HG03196 (cell line): ENCODE data around the gene UBE2M.
"Not testable (repeated sequence)": the region's sequence is repeated elsewhere in the genome, so short reads cannot be mapped to it uniquely, and the experiment has no call there.

Source experiments
- ATAC-seq: cut with Tn5 transposase; IDR thresholded peaks from one replicate; pipeline ENCODE4 v1.9.1; 2021; ENCODE audit not compliant: unreplicated experiment

The UBE2M gene

DNA sequence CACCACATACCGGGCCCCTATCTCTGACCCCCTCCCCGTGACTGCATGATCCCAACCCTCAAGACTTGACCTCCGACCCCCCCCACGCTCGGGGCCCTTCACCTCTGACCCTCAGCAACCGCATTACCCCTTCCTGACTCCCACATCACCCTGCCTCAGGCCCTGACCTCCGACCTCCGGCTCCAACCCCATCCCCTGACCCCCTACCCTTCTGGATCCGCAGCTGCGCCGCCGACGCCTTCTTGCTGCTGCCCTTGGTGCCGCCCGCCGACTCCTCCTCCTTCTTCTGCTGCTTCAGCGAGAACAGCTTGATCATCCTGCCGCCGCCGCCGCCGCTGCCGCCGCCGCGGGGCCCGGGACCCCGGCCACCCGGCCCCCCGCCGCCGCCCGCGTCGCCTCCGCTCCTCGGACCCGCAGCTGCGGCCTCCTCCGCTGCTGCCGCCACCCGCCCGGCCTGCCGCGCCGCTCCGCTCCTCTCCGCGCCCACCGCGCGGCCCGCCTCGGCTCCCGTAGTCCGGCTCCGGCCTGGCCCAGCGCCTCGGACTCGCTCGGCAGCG, at the start of gene UBE2M:
Gene UBE2M, minus strand, starts transcription at position 546 of the 557 bp plus-strand sequence. Its CDS starts 230 bp downstream, at position 316.
- no peak for ATAC-seq

DNA sequence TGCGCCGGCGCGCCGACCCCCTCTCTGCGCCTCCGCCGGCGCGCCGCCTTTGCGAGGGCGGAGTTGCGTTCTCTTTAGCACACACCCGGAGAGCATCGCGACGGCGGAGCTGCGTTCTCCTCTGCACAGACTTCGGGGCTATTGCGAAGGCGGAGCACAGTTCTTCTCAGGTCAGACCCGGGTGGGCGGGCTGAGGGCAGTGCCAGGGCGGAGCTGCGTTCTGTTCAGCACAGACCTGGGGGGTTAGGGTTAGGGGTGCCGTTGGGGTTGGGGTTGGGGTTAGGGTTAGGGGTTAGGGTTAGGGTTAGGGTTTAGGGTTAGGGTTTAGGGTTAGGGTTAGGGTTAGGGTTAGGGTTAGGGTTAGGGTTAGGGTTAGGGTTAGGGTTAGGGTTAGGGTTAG, 48.8 kb upstream of the UBE2M start:
- ATAC-seq: not testable (repeated sequence)

DNA sequence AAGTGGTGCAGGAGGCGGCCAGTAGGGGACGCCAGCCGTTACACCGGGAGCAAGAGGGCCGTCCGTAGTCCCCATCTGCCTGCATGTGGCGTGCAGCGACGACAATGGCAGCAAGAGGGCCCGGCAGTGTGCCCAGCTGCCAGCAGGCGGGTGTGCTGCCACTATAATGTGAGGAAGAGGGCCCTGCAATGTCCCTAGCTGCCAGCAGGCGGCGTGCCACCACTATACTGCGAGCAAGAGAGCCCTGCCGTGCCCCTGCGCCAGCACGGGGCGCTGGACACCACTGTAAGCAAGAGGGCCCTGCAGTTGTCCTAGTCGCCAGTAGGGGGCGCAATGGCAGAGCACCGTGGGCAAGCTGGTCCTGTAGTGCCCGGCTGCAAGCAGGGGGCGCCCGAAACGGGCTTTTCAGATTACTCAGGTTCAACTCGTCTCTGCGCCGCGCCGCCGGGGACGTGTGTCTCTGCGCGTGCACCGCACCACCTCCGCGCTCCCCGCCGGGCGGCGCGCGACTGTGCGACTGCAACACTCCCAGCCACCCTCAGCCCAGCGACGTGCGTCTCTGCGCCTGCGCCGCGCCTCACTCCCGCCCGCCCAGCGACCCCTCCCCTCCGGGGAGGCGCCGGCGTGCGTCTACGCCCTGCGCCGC, 48.0 kb upstream of the UBE2M start:
- ATAC-seq: not testable (repeated sequence)

DNA sequence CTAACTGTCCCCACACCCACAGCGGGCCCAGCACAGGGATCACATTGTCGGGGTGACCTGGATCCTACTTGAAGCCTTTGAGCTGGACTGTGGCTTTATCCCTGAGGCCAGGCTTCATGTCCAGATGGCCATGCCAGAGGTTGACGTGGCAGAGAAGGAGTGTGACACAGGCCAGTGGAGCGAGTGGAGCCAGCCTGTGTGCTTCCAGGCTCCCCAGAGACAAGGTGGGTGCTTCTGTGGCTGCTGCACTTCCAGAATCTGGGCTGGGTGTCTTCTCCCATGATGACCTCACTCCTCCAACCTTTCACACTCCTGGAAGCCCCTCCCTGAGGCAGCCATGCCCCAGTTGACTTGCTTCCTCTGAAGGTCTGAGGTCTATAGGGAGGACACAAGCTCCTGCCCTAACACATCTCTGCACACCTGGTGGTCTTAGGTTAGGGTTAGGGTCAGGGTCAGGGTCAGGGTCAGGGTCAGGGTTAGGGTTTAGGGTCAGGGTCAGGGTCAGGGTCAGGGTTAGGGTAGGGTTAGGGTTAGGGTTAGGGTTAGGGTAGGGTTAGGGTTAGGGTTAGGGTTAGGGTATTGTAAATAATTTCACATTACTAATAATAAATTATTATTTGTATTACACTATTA, 27.8 kb upstream of the UBE2M start:
- no peak for ATAC-seq

DNA sequence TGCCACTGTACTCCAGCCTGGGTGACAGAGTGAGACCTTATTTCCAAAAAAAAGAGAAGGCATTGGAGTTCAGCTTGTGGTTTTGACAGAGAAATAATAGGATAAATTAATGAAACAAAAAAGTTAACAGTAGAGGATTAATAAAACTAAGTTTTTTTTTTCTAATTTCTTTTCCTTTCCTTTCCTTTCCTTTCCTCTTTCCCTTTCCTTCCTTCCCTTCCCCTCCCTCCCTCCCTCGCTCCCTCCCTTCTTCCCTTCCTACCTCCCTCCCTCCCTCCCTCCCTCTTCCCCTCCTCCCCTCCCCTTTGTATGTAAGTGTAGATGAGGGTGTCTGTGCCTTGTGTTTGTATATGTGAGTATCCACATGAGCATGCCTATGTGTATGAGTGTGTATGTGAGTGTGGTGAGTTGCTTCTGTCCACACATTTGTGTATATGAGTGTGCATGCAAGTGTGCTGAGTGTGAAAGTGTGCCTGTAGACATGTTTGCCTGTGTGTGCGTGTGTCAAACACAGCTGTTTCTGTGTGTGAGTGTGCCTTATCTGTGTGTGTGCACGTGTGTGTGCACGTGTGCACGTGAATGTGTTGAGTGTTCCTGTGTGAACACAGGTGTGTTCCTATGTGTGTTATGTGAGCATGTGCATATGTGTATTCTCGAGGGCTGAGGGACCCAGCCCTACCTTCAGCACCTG, 27.2 kb upstream of the UBE2M start:
- ATAC-seq: no peak

DNA sequence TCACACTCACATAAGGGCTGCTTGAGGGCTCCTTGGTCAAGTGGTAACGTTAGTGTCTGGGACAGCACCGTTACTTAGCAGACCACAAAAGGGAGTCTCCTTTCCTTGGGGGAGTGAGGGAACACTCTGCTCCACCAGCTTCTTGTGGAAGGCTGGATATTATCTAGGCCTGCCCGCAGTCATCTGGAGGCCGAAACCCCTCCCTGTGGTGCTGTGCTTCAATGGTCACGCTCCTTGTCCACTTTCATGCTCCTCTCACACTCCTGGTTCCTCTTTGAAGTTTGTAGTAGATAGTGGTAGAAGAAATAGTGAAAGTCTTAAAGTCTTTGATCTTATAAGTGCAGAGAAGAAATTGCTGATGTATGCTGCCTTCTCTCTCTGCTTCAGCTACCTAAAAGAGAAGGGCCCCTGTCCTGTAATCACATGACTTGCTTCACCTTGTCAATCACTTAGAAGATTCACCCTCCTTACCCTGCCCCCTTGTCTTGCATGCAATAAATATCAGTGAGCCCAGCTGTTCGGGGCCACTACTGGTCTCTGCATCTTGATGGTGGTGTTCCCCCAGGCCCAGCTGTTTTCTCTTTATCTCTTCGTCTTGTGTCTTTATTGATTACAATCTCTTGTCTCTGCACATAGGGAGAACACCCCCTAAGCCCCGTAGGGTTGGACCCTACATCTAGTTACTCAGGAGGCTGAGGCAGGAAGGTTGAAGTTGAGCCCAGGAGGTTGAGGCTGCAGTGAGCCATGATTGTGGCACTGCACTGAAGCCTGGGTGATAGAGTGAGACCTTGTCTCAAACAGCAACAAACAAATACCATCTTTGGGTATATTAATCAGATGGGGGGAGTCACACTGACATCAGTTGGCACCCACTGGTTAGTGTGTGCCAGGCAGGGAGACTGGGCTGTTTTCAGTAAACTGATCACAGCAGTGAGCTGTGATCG, 26.4 kb upstream of the UBE2M start:
- ATAC-seq: no peak

DNA sequence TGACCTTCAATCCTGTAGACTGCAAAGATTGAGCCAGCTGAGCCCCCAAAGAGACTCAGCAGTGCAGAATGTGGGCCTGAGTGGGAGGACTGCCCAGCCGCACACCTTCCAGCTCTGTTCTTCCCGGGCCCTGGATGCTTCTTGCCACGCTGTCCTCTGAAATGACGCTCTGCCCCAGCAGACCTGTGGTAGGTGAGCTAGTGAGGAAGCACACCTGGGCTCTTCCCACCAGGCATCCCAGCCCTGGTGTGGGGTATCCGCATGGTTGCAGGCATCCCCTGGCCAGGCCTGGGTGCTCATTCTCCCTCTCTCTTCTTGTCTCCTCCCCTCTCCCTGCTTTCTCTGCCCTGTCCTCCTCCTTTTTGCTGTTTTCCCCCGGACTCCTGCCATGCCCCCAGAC, 24.6 kb upstream of the UBE2M start:
- ATAC-seq: no peak

DNA sequence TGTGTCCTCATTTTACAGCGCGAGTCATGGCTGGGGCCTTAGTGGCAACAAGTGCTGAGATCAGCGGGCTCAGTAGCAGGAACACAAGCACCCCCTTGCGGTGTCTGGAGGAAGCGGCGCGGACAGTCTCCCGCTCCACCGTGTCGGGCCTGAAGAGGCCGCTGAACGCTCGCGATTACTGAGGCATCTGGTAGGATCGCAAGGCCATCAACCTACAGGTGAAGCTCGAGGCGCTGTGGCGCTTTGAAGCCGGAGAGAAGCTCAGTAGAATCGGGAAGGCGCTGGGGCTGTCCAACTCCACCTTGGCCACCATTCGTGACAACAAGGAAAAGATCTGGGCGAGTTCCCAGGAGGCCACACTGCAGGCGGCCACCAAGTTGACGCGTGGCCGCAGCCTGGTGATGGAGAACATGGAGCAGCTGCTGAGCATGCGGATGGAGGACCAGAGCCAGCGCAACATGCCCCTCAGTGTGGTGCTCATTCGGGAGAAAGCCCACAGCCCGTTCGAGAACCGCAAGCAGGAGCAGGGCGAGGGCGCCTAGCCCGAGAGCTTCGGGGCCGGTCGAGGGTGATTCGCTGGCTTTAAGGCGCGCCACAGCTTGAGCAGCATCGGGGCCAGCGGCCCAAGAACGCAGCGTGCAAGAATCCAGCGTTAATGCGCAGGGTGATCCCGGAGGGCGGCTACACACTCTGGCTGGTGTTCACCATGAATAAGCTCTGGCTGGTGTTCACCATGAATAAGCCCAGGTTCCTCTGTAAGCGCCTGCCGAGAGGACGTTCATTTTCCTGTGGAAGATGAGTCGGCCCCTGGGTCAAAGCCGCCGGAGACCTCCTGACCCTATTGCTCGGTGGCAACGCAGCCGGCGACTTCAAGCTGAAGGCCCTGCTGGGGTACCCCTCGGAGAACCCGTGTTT, 23.1 kb upstream of the UBE2M start:
- ATAC-seq: peak; percentile 78

DNA sequence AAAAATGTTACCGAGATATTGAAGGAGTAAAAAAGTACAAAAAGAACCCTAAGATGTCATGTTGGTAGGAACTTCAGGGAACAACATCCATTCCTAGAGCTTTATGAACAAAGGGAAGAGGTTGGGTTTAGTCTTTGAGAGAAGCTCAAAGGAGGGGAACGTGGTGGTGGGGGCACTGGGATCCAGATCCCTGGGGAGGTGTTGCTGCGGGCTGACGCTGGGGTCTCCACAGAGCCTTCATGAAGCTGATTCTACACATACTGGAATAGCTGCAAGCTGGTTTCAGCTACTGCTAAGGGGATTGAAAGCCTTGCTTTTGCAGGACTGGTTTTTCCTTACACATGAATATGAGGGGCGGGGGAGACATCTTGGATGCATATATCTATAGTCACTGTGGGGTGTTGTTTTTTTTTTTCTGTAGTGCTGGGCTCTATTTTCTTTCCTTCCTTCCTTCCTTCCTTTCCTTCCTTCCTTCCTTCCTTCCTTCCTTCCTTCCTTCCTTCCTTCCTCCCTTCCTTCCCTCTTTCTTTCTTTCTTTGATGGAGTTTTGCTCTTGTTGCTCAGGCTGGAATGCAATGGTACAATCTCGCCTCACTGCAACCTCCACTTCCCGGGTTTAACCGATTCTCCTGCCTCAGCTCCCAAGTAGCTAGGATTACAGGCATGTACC, 21.2 kb upstream of the UBE2M start:
- no peak for ATAC-seq

DNA sequence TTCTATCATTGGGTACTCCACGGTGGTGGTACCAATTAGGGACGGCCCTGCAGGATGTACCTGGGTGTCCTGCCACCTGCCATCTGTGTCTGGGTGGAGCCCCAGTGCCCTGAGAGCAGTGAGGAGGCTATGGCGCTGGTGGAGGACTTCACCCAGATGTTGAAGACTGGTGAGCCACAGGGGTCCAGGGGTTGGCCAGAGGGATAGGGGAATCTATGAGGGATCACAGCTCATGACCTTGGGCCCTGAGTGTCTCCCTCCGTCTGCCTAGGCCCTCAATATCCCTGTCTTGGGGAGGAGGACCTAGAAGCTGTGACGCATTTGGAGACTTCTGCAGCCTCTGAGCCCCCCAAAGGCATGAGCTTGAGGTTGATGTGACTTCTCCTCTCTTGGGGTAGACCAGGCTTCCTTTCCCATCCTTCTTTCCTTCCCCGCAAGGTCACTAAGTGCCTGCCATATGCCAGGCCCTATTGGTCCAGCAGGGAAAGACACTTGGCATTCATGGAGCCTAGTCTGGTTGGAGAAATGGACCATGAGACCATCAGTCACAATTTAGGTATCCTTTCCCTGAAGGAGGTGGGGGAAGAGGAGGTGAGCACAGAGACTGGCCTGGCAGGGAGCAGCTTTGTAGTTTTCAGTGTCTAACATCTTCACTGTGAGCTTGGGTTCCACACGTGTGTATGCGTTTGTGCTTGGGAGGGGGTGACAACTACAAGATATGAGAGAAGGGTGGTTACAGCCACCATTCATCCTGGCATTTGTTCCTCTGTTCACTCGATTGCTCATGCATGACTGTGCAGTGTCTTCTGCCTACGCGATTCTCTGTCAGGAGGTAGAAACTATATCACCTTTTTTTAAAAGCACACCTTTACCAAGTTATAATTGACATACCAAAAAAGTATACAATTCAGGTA, 19.9 kb upstream of the UBE2M start:
- no peak for ATAC-seq

DNA sequence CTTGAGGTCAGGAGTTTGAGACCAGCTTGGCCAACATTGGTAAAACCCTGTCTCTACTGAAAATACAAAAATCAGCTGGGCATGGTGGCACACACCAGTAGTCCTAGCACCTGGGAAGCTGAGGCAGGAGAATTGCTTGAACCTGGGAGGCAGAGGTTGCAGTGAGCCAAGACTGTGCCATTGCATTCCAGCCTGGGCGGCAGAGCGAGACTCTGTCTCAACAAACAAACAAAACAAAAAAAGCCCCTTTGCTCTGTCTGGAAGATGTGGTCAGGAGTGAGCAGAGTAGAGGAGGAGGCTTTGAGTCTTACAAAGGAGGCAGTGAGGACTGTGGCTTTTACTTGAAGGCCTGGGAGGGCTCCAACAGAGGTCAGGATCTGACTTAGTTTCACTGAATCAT, 19.2 kb upstream of the UBE2M start:
- ATAC-seq: not testable (repeated sequence)

DNA sequence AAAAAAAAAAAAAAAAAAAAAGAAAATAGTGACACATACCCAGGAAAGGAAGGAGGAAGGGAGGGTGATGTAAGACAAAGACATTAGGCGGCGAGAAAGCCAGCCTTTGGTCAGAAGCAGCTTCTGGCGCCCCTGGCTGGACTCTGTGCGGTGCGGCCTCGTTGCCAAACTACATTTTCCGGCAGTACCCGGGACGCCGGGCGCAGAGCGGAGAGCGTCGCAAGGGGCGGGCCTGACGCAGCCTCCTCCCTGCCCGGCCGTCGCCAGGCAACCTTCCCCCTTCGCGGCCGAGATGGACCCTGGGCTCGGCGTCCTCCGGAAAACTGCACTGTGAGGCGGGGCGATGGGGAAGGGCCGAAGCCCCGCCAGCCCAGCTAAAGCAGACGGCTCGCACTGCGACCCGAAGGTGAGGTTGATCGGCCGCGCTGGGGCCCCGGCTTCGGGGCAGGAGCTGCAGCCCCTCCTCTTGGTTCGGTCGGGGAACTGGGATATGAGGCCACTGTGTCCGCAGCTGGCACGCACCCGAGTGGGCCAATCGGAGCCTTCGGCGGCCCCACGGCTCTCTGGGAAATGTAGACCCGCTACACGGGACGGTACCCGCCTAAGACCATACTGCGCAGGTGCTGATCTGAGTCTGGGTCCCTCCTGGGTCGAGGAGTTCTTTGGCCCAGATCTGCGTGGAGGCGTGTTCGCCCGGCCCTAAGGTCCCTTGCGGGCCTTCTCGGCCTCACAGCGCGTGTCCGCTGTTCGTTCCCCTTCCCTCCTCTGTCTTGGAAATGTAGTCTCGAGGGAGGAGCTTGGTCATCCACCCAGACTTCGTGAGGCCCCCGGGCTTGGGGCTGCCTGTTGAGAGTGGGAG, 17.0 kb upstream of the UBE2M start:
- ATAC-seq: peak; percentile 37

DNA sequence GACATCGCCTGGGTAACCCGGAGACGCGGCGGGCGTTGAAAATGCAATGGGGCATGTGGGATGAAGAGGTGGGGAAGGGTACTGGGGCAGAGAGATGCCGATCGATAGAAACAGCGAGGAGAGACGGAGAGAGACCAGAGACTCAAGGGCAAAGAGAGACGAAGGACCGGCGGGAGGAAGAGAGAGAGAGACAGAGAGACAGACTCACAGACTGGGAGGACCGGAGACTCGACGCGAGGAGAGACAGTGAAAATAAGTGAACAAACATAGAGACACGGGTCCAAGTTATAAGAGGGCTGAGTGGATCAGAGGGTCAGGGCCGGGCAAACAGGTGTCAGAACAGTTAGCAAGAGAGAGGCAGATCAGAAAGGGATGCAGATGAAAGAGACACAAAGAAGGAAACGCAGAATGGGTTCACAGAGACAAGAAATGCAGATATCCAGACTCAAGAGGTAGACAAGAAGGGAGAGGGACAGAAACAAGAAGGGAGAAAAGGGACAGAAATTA, 15.3 kb upstream of the UBE2M start:
- no peak for ATAC-seq

DNA sequence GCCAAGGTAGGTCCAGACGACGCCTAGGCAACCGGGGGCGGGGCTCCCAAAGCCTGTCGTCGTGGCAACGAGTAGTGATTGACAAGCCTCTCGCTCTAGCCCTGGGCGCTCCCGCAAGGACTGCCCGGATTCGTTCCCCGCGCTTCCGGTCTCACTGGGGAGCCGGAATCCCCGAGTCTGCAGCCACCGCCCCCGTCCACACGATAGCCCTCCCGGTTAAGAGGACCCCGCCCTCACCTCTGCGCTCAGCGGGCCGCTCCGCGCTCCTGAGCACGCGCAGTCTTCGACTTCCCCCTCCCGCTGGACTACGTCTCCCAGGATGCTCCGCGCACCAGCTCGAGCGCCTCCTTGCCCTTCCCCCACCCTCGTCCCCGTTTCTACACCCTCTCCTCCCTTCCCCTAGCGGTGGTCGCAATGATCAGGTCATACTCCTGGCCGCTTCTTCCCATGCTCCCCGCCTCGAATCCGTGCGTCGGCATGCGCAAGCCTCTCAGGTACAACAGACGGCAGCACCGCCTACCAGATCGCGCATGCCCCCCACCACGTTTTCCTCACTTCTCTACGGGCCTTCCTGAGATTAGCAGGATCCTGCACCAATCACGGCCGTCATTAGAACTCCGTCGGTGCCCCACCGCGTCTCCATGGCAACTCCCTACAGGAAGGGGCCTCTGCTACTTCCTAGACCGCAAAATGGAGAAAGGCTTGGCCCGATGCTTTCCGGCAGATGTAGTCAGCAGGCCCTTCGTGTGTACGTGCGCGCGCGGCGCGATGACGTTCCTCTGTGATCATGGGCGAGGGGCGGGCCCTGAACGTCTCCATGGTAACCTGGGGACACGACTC, 14.6 kb upstream of the UBE2M start, which contains the start of gene MZF1:
Gene MZF1, minus strand, starts transcription at position 518 of the 840 bp plus-strand sequence. CDS start 1,946 bp downstream, outside the sequence.
- peak; percentile 51 for ATAC-seq

DNA sequence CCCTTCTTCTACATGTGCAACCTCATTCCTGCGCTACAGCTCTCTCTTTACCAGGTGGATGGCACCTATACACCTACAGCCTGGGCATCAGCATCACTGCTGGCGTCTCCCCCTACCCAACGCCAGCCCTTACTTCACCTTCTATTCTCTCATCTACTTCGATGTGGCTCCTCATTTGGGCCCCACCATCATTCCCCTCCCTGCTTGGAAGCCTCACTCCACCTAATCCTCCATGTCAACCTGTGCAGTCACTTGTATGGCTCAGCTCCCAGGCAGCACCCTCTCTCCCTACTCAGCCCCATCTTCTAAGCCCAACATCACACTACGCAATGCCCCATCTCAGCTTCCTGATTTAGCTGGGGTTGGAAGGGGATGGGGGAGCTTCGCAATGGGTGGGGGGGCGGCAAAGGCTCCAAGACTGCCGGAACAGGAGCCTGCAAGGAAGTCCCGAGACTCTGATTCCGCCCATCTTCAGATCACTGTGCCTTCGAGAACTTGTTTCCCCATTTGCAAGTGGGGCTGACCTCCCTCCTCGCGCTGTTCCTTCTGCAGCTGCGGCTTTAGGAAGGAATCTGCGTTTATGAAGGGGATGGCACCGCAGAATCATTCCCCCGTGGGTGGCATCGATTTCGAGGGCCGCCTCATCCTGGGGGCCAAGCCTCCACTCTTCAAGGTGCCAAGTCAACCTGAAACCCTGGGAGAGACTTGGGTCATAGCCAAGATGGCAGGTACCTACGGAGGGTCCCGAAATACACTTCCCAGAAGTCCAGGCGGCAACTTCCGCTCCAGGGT, 13.8 kb upstream of the UBE2M start:
- no peak for ATAC-seq
